Measurements from ENCODE around the gene NT5C2.

- TF ChIP-seq CTCF (IDR thresholded peaks at IDR 0.05) (no peak), POLR2A (IDR thresholded peaks at IDR 0.05) (no peak)
Measured at GRCh38 chr10:103040418-103040817, 152.7 kb downstream of the NT5C2 start.
